ENCODE data around the gene PAPPA. TPM values are rescaled to one million over a fixed set of nuclear protein-coding genes. Genes with fewer than 3 reads are reported as not detected.

PAPPA gene
- total and polyA plus RNA-seq, 2 of the 8 experiments (the other 6 are each of a cell fraction or from before 2014, with no cell fraction given) = 0.18 to 0.63 TPM

DNA sequence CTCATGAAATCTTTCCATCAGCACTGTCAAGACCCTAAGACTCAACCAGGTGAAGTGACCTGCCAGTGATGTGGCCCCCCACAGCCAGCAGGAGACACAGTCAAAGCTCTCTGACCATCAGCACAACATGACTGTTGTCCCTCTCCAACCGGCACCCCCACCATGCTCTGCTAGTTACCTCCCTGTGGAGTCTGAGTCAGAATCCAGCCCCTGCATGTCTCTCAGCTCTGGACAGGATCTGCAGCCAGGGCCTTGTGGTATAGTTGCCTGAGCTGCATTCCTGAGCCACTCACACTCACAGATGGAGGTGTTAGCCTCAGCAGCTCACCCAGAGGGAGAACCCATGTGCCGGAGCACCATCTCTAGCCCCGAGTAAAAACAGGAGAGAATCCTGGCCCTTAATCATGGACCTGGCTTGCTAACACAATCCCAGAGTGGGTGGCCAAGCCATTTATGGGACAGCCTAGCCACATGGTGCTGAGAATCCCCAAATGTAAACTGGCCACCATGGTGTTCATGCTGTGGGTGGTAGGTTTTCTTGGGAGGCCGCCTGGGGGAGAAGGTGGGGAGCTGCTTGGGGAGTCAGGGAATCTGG, 237.8 kb downstream of the PAPPA start:
- no peak overlapping the region for H4K5ac ChIP-seq (ENCODE audit: insufficient read length, low read depth, low read length)
- no peaks in the 10 kb centered on the region for H3K79me1 ChIP-seq (ENCODE audit: low read depth, low read length)
- H2BK15ac ChIP-seq (ENCODE audit: low read length) = no peak overlapping the region
- no peak overlapping the region for H3K18ac ChIP-seq (ENCODE audit: extremely low read depth, low read length)
- CTCF ChIA-PET (ENCODE audit: partially characterized antibody) = interaction anchor here (0.7 to 1.2 kb wide), 7 partner anchors 8 to 228 kb away, joined by 3 to 4 read pairs (median 3); no protein-coding TSS in a partner anchor
- H3K23ac ChIP-seq (ENCODE audit: insufficient read length) = no peak overlapping the region
- H3K4ac ChIP-seq (replicated peaks; ENCODE audit: insufficient read length, low read depth, low read length) = no peak overlapping the region
- no peaks in the 10 kb centered on the region for H4K20me1 ChIP-seq (replicated peaks in 1 of 2; ENCODE audit: control insufficient read depth in 1 of 2, insufficient read depth in 2 of 2, low read length in 2 of 2)
- H4K8ac ChIP-seq (ENCODE audit: extremely low read depth, insufficient read depth, low read length) = no peak overlapping the region; the same call in 1 of the 2 replicates
- no peaks in the 10 kb centered on the region for H3K36me3 ChIP-seq (ENCODE audit: control insufficient read depth in 2 of 4, insufficient read depth in 4 of 4, low read length in 3 of 4)
- H3K4me1 ChIP-seq (replicated peaks in 1 of 4; ENCODE audit: control insufficient read depth in 3 of 4, insufficient read depth in 4 of 4, low read length in 3 of 4) = no peaks in the 10 kb centered on the region; a peak in 1 of 7 replicates
- no peak overlapping the region for H3K4me2 ChIP-seq (ENCODE audit: insufficient read depth in 1 of 2, low read depth in 2 of 2, low read length in 2 of 2)
- H2BK20ac ChIP-seq (ENCODE audit: low read length) = no peak overlapping the region
- H3K9me3 ChIP-seq (ENCODE audit: insufficient read depth in 2 of 2, low read depth in 1 of 2, low read length in 1 of 2) = no peaks in the 10 kb centered on the region
- H3K4me3 ChIP-seq (ENCODE audit: extremely low read depth in 1 of 4, insufficient read depth in 2 of 4, low read depth in 3 of 4, low read length in 4 of 4) = no peak overlapping the region
- no peaks in the 10 kb centered on the region for H3K79me2 ChIP-seq (ENCODE audit: control insufficient read depth in 1 of 2, insufficient read depth in 2 of 2, low read length in 2 of 2)
- POLR2A ChIA-PET (ENCODE audit: partially characterized antibody) = no interaction called here
- H3K9ac ChIP-seq (replicated peaks in 1 of 4; ENCODE audit: extremely low read depth in 1 of 4, low read depth in 3 of 4, low read length in 3 of 4) = no peak overlapping the region
- 91% methylated on average over 4 of the region's 4 CpGs; no CpG with 5 or more reads in 1 of the 2 experiments for WGBS, 2 experiments (ENCODE audit: extremely low coverage in 1 of 2, insufficient coverage in 1 of 2, insufficient read length in 1 of 2, insufficient replicate concordance in 2 of 2, low coverage in 1 of 2, low lambda C conversion rate in 2 of 2, missing lambda C conversion rate in 1 of 2)
- DNase-seq (ENCODE audit: low read depth in 1 of 2, low spot score in 2 of 2) (no peak), FAIRE-seq (no peak)
- H2BK120ac ChIP-seq (replicated peaks; ENCODE audit: low read depth, low read length) = no peak overlapping the region
- no peaks in the 10 kb centered on the region for H3K27me3 ChIP-seq (replicated peaks in 1 of 4; ENCODE audit: control insufficient read depth in 3 of 4, extremely low read depth in 1 of 4, insufficient read depth in 3 of 4, low read length in 3 of 4)
- H2BK5ac ChIP-seq (ENCODE audit: low read depth, low read length) = no peak overlapping the region
- H2BK12ac ChIP-seq (ENCODE audit: low read depth, low read length) = no peak overlapping the region
- no peak overlapping the region for H3K14ac ChIP-seq (ENCODE audit: insufficient read length)
- no peak for TF ChIP-seq SUZ12 (IDR thresholded peaks at IDR 0.05; ENCODE audit: low read length)
- no peak for TF ChIP-seq SAP30 (IDR thresholded peaks at IDR 0.05; ENCODE audit: insufficient read depth, insufficient replicate concordance, low read length)
- TF ChIP-seq, protein P1, sequence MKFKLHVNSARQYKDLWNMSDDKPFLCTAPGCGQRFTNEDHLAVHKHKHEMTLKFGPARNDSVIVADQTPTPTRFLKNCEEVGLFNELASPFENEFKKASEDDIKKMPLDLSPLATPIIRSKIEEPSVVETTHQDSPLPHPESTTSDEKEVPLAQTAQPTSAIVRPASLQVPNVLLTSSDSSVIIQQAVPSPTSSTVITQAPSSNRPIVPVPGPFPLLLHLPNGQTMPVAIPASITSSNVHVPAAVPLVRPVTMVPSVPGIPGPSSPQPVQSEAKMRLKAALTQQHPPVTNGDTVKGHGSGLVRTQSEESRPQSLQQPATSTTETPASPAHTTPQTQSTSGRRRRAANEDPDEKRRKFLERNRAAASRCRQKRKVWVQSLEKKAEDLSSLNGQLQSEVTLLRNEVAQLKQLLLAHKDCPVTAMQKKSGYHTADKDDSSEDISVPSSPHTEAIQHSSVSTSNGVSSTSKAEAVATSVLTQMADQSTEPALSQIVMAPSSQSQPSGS (IDR thresholded peaks at IDR 0.05; ENCODE audit: low read length) = no peak
- no peak for TF ChIP-seq POLR2AphosphoS5 (IDR thresholded peaks at IDR 0.05; ENCODE audit: low read depth, low read length)
- H3K23me2 ChIP-seq (ENCODE audit: low read depth, low read length) = no peaks in the 10 kb centered on the region; the same call in 1 of the 2 replicates
- no peak overlapping the region for H3K56ac ChIP-seq (replicated peaks; ENCODE audit: insufficient read length, low read depth, low read length)
- no peak overlapping the region for H2AFZ ChIP-seq (ENCODE audit: low read length)
- H3K27ac ChIP-seq (ENCODE audit: low read depth, low read length) = no peak overlapping the region
- H2AK5ac ChIP-seq (ENCODE audit: low read depth, low read length) = no peak overlapping the region
- no peak overlapping the region for H4K91ac ChIP-seq (replicated peaks; ENCODE audit: insufficient read length, low read length)

Data from H1 (cell line).